Measurements from ENCODE around the gene UGT2B11.
"Not testable (repeated sequence)": the region's sequence is repeated elsewhere in the genome, so short reads cannot be mapped to it uniquely, and the experiment has no call there.

The UGT2B11 gene

DNA sequence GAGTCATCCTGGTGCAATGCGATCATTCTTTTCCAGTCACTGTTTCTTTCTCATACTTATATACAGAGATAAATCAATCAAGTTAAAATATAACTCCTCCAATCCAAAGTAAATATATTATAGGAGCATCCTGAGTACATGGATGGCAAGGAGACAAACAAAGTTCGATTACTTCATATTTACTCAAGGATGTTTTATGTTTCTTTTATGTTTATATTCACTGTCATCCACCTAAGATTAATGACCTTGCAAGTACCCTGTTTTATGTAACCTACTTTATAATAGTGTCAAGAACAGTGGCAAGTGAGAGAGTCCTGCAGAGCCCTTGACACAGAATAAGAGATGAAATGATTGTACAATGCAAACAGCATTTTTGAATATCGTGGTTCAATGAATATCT lies at the start of gene UGT2B11:
UGT2B11 (minus strand) TSS at position 33 of the 400 bp plus-strand sequence; CDS start at position 7, 26 bp downstream.
- DNase-seq (ENCODE audit: low spot score) = no peak

GRCh38 chr4:69253147-69253772 lies 38.7 kb upstream of the UGT2B11 start:
- DNase-seq (ENCODE audit: low spot score) = not testable (repeated sequence)

- DNase-seq (ENCODE audit: low spot score) = not testable (repeated sequence)
These were observed 36.3 kb upstream of the UGT2B11 start for GRCh38 chr4:69250884-69251283.

- not testable (repeated sequence) for DNase-seq (ENCODE audit: low spot score)
These were observed 28.2 kb upstream of the UGT2B11 start for GRCh38 chr4:69242562-69243240.

GRCh38 chr4:69241746-69242145 lies 27.2 kb upstream of the UGT2B11 start:
- not testable (repeated sequence) for DNase-seq (ENCODE audit: low spot score)

- DNase-seq (ENCODE audit: low spot score) = not testable (repeated sequence)
These were observed 26.2 kb upstream of the UGT2B11 start for GRCh38 chr4:69240787-69241186.

- DNase-seq (ENCODE audit: low spot score) = no peak
These were observed 25.1 kb upstream of the UGT2B11 start for GRCh38 chr4:69239557-69240168.

DNA sequence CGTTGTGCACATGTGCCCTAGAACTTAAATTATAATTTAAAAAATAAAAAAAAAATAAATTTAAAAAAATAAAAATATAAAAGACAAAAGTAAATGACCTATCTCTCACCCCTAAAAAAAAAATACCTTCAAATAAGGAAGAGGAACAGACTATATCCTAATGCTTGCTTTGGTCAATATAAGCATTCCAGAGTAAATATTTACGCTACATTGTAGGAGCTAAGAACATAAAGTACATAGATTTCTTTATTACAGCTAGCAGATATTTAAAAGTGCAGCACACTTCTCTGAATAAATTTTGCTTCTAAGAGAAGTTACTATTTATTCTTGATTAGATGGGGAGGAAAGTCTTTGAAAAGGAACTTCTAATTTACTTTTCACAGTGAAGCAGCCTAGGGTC lies 24.5 kb upstream of the UGT2B11 start:
- no peak for DNase-seq (ENCODE audit: low spot score)

- no peak for DNase-seq (ENCODE audit: low spot score)
These were observed 10.3 kb upstream of the UGT2B11 start for GRCh38 chr4:69224891-69225290.

GRCh38 chr4:69223277-69223676 lies 8.7 kb upstream of the UGT2B11 start:
- not testable (repeated sequence) for DNase-seq (ENCODE audit: low spot score)

DNA sequence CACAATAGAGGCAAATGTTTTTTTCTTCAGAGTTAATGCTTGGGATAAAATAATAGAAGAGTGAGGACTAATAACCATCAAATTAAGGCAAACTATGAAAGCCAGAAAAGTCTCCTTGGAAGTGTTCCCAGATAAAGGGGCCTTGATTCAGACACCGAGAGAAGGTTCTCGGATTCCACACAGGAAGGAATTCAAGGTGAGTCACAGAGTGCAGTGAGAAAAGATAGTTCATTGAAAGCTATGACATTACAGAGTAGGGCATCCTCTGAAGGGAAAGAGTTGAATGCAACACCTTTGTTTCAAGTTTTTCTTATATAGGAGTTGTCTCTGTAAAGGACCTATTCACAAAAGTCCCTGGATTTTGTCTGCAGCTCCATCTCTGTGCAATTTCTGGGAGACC lies 3.9 kb upstream of the UGT2B11 start:
- DNase-seq (ENCODE audit: low spot score) = not testable (repeated sequence)

DNA sequence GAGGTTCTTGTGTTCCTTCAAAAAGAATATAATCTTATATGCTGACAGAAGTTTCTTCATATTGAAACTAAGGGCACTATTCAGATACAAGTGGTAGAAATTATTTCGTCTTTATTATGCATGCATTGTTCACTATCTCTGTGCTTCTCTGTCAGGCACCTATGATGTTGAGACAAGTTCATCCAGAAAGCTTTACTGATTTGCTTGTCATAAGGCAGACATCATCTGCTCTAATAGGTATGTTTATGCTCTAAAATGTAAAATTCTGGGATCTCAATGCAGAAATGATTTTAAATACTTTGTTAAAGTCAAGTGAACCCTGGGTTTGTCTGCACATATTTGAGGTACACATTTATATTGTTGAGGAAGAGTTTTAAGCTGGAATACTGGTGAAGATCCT lies 3.6 kb downstream of the UGT2B11 start:
- no peak for DNase-seq (ENCODE audit: low spot score)

DNA sequence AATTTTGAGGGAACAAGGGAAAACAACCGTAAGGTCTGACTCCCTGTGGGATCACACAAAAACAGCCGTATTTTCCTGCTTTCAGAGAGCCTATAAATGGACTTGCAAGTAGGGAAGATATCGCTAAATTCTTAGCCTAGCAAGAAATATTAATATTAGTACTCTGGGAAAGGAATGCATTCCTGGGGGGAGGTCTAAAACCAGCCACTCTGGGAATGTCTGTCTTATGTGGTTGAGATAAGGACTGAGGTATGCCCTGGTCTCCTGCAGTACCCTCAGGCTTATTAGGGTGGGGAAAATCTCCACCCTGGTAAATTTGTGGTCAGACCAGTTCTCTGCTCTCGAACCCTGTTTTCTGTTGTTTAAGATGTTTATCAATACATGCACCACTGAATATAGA lies 16.0 kb downstream of the UGT2B11 start:
- DNase-seq (ENCODE audit: low spot score) = not testable (repeated sequence)

DNA sequence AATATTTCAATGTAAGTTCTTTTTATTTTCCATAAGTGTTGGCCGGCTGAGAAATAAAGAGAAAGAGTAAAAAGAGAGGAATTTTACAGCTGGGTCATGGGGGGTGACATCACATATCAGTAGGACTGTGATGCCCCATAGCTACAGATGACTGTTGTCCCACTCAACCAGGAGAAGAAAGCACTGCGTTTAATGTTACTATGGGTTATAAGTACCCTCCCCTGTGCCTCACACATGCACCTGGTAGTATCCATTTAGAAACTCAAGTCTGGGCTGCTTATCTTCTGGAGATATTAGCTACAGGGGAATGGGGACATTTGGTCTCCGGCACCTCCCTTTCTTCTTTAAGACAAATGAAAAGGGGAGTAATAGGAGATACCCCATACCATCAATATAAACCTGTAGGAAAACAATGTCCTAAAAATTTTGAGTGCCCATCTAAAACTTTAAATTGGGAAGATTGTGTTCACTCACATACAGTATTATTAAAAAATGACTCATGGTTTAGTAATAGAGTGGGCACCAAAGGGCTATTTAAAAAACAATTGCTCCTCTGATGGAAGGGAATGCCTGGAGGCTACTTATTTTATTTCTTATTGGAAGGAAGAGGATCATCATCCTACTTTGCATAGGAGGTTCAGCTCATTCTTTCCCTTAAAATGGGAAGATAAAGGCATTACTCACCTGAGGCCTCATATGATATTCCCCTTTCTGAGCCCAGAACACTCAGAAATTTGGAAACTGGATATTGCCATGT lies 18.2 kb downstream of the UGT2B11 start:
- DNase-seq (ENCODE audit: low spot score) = no peak

- DNase-seq (ENCODE audit: low spot score) = no peak
These were observed 20.4 kb downstream of the UGT2B11 start for GRCh38 chr4:69194166-69194565.

DNA sequence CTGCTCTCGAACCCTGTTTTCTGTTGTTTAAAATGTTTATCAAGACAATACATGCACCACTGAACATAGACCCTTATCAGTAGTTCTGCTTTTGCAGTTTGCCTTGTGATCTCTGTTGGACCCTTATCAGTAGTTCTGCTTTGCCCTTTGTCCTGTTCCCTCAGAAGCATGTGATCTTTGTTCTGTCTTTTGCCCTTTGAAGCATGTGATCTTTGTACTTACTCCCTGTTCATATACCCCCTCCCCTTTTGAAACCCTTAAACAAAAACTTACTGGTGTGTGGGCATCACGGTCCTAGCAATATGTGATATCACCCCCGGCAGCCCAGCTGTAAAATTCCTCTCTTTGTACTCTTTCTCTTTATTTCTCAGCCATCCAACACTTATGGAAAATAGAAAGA lies 22.6 kb downstream of the UGT2B11 start:
- DNase-seq (ENCODE audit: low spot score) = not testable (repeated sequence)

DNA sequence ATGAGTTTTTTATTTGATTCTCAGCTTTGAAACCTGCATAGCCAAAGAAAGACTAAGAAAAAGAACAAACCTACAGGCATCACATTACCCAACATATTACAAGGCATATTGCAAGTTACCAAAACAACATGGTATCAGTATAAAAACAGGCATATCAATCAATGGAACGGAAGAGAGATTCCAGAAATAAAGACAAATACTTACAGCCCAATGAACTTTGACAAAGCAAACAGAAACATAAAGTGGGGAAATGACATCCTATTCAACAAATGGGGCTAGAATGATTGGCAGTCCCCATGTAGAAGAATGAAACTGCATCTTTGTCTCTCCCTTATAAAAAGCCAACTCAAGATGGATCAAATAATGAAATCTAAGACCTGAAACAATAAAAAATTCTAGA lies 23.9 kb downstream of the UGT2B11 start:
- not testable (repeated sequence) for DNase-seq (ENCODE audit: low spot score)

DNA sequence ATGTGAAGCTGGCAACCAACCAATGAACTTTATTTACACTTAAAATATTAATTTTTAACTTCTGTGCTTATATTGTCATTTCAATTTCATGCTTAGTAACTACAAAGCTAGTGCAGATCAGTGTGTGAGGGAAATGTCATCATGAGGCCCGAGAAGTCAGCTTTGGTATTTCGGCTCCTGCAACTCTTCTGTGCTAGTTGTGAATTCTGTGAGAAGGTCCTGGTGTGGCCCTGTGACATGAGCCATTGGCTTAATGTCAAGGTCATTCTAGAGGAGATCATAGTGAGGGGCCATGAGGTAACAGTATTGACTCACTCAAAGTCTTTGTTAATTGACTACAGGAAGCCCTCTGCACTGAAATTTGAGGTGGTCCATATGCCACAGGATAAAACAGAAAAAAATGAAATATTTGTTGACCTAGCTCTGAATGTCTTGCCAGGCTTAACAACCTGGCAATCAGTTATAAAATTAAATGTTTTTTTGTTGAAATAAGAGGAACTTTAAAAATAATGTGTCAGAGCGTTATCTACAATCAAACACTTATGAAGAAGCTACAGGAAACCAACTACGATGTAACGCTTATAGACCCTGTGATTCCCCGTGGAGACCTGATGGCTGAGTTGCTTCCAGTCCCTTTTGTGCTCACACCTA lies 32.9 kb downstream of the UGT2B11 start:
- not testable (repeated sequence) for DNase-seq (ENCODE audit: low spot score)

DNA sequence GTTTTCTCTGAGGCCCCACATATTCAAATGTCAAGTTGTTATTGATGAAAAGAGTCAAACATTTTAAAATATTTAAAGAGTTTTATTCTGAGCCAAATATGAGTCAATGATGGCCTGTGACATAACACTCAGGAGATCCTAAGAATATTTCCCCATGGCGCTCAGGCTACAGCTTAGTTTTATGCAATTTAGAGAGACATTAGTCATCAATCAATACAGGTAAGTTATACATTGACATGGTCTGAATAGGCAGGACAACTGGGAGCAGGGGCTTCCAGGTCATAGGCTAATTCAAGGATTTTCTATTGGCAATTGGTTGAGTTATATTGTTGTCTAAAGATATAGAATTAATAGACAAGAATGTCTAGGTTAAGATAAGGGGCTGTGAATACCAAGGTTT lies 34.7 kb downstream of the UGT2B11 start:
- not testable (repeated sequence) for DNase-seq (ENCODE audit: low spot score)

DNA sequence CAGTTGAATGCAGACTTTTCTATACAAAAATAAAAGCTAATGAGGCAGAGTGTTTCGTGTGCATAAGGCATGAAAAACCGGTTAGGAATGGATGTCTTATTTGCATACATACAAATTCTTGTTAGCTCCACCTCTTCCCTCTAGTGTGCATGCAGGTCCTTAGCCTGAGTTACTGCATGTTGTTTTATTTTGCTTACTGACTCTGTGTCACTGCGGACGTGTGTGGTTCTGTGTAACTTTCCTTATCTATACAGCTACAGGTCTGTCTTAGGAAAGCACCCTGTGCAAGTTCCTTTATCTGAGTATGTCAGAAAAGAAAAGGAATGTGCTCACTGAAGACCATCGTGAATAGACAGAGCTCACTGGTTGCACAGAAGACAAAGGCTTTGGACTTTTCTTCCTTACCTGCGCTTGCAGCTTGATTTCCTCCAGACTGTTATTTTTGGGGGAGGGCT lies 35.8 kb downstream of the UGT2B11 start:
- DNase-seq (ENCODE audit: low spot score) = not testable (repeated sequence)

- not testable (repeated sequence) for DNase-seq (ENCODE audit: low spot score)
These were observed 44.1 kb downstream of the UGT2B11 start for GRCh38 chr4:69170233-69171134.
